ENCODE results near the gene MT1A. TPM values are rescaled to one million over a fixed set of nuclear protein-coding genes. Genes with fewer than 3 reads are reported as not detected.

The MT1A gene
- total RNA-seq, 1 donor from 2014 or later = 4.9 TPM

DNA sequence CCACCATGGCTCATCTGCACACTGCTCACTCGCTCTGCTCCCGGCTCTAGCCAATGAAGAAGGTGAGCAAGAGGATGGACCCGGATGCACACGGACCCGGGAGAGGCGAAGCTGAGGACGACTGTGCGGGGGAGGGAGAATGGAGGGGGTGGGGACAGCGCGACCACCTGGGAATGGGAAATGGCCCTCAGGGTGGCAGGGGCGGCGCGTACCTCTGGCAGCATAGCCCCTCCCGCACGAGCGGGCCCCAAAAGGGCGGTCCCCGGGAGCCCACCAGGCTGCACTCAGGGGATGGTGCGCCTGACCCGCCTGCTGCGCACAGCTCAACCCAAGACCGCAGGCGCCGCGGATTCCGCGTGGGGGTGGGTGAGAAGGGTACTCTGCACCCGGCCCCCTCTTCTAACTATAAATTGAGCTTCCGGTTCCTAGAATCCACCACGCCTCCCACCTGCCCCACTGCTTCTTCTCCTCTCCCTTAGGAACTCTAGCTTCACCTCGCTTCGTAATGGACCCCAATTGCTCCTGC, 37.3 kb downstream of the MT1A start:
- DNase-seq = no peak
- intact Hi-C loops (cut with DNase I) = no loop called here
- TF ChIP-seq, protein P1, sequence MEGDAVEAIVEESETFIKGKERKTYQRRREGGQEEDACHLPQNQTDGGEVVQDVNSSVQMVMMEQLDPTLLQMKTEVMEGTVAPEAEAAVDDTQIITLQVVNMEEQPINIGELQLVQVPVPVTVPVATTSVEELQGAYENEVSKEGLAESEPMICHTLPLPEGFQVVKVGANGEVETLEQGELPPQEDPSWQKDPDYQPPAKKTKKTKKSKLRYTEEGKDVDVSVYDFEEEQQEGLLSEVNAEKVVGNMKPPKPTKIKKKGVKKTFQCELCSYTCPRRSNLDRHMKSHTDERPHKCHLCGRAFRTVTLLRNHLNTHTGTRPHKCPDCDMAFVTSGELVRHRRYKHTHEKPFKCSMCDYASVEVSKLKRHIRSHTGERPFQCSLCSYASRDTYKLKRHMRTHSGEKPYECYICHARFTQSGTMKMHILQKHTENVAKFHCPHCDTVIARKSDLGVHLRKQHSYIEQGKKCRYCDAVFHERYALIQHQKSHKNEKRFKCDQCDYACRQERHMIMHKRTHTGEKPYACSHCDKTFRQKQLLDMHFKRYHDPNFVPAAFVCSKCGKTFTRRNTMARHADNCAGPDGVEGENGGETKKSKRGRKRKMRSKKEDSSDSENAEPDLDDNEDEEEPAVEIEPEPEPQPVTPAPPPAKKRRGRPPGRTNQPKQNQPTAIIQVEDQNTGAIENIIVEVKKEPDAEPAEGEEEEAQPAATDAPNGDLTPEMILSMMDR (IDR thresholded peaks at IDR 0.05) = no peak
- H3K4me1 ChIP-seq = peaks cover 6% of the 10 kb centered on the region
- H3K27ac ChIP-seq = no peak overlapping the region
- no peaks in the 10 kb centered on the region for H3K36me3 ChIP-seq
- H3K9me3 ChIP-seq = no peaks in the 10 kb centered on the region
- peak overlapping the region; percentile 28 for H3K4me3 ChIP-seq
- peak; percentile 45 for ATAC-seq
- H3K27me3 ChIP-seq = peaks cover 31% of the 10 kb centered on the region

DNA sequence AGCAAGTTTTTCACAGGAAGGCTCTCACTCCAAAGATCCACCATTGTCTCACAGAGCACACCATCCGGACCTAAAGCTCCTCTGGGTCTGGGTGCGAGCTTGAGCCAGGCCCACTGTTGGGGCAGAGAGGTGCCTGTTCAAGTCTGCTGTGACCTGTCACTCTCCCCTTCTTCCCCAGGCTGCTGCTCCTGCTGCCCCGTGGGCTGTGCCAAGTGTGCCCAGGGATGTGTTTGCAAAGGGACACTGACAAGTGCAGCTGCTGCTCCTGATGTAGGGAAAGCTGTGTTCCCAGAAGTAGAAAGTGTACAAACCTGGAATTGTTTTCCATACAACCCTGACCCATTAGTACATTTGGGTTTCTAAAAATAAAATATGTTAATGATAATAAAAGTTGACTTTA, 39.0 kb downstream of the MT1A start:
- Histone ChIP-seq H3K27me3 (peaks cover 25% of the 10 kb centered on the region), H3K4me1 (peaks cover 10% of the 10 kb centered on the region), H3K9me3 (no peaks in the 10 kb centered on the region)

DNA sequence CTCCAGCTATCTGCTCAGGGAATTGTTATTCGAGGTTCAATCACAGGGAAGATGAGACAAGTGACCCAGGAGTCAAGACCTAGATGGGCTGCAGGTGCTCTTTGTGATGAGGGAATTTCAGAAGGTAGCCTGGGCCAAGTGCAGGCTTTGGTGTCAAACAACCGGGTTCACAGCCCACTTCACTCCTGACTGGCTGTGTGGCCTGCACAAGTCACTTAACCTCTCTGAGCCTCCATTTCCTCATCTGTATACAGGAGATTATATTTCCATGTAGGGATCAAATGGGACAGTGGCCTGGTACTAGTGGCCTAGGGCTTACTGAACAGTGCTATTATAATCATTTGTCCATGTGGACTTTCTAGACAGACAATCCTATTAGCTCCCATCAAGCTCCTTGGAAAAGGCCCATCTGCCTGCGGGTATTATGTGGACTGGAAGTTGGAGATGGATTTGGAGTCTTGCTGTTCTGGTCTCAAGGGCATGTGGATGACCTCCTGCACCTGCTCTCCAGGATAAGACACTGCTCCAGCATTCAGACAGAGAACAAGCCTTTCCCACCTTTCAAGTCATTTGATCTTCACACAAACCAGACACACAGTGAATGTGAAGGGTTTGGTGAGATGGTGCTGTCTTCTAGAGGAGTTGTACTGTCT, 40.7 kb downstream of the MT1A start:
- ATAC-seq (no peak), DNase-seq (no peak)
- Histone ChIP-seq H3K9me3 (no peaks in the 10 kb centered on the region), H3K27me3 (peaks cover 17% of the 10 kb centered on the region), H3K4me3 (no peak overlapping the region), H3K4me1 (peaks cover 27% of the 10 kb centered on the region), H3K27ac (no peak overlapping the region), H3K36me3 (no peaks in the 10 kb centered on the region)
- TF ChIP-seq, protein P1 (IDR thresholded peaks at IDR 0.05) = no peak
- intact Hi-C loops (cut with DNase I) = no loop called here

More for the DNA sequence above, 39.0 kb downstream of the MT1A start:
- TF ChIP-seq, protein P1 (IDR thresholded peaks at IDR 0.05) = no peak
- H3K36me3 ChIP-seq = no peaks in the 10 kb centered on the region
- DNase-seq (no peak), ATAC-seq (no peak)
- intact Hi-C loops (cut with DNase I) = no loop called here
- H3K4me3 ChIP-seq = no peak overlapping the region
- H3K27ac ChIP-seq = no peak overlapping the region

DNA sequence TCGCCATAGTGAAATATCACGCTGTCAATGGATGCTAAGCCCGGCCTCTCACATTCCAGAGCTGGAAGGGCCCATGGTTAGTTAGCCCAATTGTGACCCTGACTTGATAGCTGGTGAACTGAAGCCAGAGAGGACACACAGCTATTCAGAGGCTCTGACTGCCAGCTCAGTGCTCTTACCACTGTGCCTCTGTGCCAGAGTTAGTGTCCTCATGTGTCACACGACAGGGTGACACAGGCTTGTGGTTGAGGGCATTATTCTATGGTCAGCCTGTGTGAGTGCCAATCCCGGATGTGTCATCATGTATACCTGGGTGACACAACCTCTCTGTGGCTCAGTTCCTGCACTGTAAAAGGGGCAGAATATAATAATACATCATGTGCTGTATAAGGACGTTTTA, 41.4 kb downstream of the MT1A start:
- ATAC-seq (no peak), DNase-seq (no peak)
- intact Hi-C loops (cut with DNase I) = no loop called here
- H3K27ac ChIP-seq = no peak overlapping the region
- H3K27me3 ChIP-seq = peaks cover 17% of the 10 kb centered on the region
- no peak overlapping the region for H3K4me3 ChIP-seq
- no peaks in the 10 kb centered on the region for H3K36me3 ChIP-seq
- peaks cover 29% of the 10 kb centered on the region for H3K4me1 ChIP-seq
- TF ChIP-seq, protein P1 (IDR thresholded peaks at IDR 0.05) = no peak
- H3K9me3 ChIP-seq = no peaks in the 10 kb centered on the region

DNA sequence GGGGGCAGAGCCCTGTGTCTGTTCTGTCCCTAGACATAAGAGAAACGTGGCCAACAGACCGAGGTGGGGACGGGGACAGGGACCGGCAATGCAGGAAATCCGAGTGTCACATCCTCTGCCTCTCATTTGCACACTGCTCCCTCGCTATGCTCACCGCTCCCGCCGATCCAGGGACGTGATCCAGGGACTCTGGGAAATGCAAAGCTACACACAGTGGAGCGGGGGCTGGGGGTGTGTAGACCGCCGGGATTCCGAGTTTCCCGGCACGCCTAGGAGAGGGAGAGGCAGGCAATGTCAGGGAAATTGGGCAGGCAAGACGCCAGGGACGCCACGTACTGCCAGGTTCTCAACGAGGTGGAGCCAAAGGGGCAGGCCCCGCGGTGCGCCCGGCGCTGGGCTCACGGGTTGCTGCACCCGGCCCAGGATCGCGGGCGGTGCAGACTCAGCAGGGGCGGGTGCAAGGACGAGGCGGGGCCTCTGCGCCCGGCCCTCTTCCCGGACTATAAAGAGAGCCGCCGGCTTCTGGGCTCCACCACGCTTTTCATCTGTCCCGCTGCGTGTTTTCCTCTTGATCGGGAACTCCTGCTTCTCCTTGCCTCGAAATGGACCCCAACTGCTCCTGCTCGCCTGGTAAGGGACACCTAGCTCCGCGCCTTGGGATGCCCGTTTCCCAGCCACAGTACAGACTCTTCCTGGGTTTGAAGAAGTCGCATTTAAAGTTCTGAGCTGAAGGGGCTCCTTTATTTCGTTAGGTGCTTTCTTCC, 43.7 kb downstream of the MT1A start, which contains the start of gene MT1X:
TSS of gene MT1X (plus strand) at position 532 of the 764 bp plus-strand sequence. CDS start at position 603, 71 bp downstream.
- ATAC-seq (peak; percentile 99), DNase-seq (peak; percentile 96)
- Histone ChIP-seq H3K27me3 (no peaks in the 10 kb centered on the region), H3K36me3 (no peaks in the 10 kb centered on the region), H3K4me3 (peak within 1 kb of the TSS; percentile 63), H3K27ac (peak within 1 kb of the TSS; percentile 83), H3K4me1 (peaks cover 23% of the 10 kb centered on the region), H3K9me3 (no peaks in the 10 kb centered on the region)
- TF ChIP-seq, protein P1 (IDR thresholded peaks at IDR 0.05) = no peak
- intact Hi-C loops (cut with DNase I) = no loop called here
